Measurements from ENCODE around the gene FAM229A. TPM values are rescaled to one million over a fixed set of nuclear protein-coding genes. Genes with fewer than 3 reads are reported as not detected.

The FAM229A gene
- total RNA-seq, 1 experiment from 2014 or later, result 9.4 TPM

DNA sequence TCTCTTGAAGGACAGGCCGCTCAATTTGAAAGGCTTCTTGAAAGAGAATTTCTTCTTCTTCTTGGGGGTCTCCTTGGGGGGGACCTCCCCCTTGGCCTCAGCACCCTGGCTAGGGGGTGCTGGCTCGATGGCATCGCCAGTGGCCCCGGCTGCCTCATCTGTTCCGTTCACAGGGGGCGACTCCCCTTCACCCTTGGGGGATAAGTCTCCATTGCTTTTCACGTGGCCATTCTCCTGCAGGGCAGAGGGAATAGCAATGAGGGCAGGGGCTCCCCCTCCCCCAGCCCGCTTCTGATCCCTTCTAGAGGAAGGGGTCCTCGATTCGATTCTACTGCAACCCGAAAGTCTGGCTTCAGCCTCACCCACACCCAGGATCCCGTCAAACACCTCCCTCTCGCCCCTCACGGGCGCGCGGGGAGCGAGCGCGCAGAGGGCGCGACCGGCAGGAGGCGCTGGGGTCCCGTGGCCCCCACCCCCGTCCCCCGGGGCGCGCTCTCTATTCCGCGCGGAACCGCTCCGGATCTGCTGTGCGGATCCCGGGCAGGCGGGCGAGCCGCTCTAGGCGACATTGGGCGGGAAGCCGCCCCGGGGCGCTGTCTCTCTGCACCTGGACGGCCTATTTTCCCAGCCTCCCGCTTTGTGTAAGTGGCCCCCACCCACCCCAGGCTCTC is 27.3 kb downstream of the FAM229A start:
- TF ChIP-seq, protein P1, sequence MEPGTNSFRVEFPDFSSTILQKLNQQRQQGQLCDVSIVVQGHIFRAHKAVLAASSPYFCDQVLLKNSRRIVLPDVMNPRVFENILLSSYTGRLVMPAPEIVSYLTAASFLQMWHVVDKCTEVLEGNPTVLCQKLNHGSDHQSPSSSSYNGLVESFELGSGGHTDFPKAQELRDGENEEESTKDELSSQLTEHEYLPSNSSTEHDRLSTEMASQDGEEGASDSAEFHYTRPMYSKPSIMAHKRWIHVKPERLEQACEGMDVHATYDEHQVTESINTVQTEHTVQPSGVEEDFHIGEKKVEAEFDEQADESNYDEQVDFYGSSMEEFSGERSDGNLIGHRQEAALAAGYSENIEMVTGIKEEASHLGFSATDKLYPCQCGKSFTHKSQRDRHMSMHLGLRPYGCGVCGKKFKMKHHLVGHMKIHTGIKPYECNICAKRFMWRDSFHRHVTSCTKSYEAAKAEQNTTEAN (CRISPR knock-in tag; IDR thresholded peaks at IDR 0.05), result no peak
- TF ChIP-seq KAT7 (CRISPR knock-in tag; IDR thresholded peaks at IDR 0.05; ENCODE audit: borderline replicate concordance), result 0 out of 2 replicates have a peak, but pooled peaks have one; percentile 44
- TF ChIP-seq, protein P2, sequence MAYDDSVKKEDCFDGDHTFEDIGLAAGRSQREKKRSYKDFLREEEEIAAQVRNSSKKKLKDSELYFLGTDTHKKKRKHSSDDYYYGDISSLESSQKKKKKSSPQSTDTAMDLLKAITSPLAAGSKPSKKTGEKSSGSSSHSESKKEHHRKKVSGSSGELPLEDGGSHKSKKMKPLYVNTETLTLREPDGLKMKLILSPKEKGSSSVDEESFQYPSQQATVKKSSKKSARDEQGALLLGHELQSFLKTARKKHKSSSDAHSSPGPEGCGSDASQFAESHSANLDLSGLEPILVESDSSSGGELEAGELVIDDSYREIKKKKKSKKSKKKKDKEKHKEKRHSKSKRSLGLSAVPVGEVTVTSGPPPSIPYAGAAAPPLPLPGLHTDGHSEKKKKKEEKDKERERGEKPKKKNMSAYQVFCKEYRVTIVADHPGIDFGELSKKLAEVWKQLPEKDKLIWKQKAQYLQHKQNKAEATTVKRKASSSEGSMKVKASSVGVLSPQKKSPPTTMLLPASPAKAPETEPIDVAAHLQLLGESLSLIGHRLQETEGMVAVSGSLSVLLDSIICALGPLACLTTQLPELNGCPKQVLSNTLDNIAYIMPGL (CRISPR knock-in tag; IDR thresholded peaks at IDR 0.05), result peak; percentile 59; the same call in 1 of the 2 replicates
- TF ChIP-seq HMGA2 (CRISPR knock-in tag; IDR thresholded peaks at IDR 0.05), result no peak
- peak; percentile 87; the same call in 1 of the 2 replicates for TF ChIP-seq RORB (CRISPR knock-in tag; IDR thresholded peaks at IDR 0.05)
- TF ChIP-seq NR1H2 (CRISPR knock-in tag; IDR thresholded peaks at IDR 0.05), result no peak
- TF ChIP-seq, protein P3, sequence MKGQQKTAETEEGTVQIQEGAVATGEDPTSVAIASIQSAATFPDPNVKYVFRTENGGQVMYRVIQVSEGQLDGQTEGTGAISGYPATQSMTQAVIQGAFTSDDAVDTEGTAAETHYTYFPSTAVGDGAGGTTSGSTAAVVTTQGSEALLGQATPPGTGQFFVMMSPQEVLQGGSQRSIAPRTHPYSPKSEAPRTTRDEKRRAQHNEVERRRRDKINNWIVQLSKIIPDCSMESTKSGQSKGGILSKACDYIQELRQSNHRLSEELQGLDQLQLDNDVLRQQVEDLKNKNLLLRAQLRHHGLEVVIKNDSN (CRISPR knock-in tag; IDR thresholded peaks at IDR 0.05), result peak; percentile 17; the same call in 1 of the 2 replicates
- TF ChIP-seq, protein P4, sequence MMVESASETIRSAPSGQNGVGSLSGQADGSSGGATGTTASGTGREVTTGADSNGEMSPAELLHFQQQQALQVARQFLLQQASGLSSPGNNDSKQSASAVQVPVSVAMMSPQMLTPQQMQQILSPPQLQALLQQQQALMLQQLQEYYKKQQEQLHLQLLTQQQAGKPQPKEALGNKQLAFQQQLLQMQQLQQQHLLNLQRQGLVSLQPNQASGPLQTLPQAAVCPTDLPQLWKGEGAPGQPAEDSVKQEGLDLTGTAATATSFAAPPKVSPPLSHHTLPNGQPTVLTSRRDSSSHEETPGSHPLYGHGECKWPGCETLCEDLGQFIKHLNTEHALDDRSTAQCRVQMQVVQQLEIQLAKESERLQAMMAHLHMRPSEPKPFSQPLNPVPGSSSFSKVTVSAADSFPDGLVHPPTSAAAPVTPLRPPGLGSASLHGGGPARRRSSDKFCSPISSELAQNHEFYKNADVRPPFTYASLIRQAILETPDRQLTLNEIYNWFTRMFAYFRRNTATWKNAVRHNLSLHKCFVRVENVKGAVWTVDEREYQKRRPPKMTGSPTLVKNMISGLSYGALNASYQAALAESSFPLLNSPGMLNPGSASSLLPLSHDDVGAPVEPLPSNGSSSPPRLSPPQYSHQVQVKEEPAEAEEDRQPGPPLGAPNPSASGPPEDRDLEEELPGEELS (CRISPR knock-in tag; IDR thresholded peaks at IDR 0.05), result 0 out of 2 replicates have a peak, but pooled peaks have one; percentile 19
- TF ChIP-seq ZNF423 (CRISPR knock-in tag; IDR thresholded peaks at IDR 0.05), result peak; percentile 30; the same call in 1 of the 2 replicates
- 0 out of 2 replicates have a peak, but pooled peaks have one; percentile 41 for TF ChIP-seq TEAD1 (CRISPR knock-in tag; IDR thresholded peaks at IDR 0.05)
- TF ChIP-seq, protein P5, sequence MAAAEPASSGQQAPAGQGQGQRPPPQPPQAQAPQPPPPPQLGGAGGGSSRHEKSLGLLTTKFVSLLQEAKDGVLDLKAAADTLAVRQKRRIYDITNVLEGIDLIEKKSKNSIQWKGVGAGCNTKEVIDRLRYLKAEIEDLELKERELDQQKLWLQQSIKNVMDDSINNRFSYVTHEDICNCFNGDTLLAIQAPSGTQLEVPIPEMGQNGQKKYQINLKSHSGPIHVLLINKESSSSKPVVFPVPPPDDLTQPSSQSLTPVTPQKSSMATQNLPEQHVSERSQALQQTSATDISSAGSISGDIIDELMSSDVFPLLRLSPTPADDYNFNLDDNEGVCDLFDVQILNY (CRISPR knock-in tag; IDR thresholded peaks at IDR 0.05), result peak; percentile 48; the same call in 1 of the 2 replicates
- TF ChIP-seq, protein P6, sequence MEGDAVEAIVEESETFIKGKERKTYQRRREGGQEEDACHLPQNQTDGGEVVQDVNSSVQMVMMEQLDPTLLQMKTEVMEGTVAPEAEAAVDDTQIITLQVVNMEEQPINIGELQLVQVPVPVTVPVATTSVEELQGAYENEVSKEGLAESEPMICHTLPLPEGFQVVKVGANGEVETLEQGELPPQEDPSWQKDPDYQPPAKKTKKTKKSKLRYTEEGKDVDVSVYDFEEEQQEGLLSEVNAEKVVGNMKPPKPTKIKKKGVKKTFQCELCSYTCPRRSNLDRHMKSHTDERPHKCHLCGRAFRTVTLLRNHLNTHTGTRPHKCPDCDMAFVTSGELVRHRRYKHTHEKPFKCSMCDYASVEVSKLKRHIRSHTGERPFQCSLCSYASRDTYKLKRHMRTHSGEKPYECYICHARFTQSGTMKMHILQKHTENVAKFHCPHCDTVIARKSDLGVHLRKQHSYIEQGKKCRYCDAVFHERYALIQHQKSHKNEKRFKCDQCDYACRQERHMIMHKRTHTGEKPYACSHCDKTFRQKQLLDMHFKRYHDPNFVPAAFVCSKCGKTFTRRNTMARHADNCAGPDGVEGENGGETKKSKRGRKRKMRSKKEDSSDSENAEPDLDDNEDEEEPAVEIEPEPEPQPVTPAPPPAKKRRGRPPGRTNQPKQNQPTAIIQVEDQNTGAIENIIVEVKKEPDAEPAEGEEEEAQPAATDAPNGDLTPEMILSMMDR (IDR thresholded peaks at IDR 0.05), result 0 out of 2 replicates have a peak, but pooled peaks have one; percentile 26
- TF ChIP-seq ZNF263 (CRISPR knock-in tag; IDR thresholded peaks at IDR 0.05; ENCODE audit: low read depth), result 0 out of 2 replicates have a peak, but pooled peaks have one; percentile 23
- TF ChIP-seq, protein P7, sequence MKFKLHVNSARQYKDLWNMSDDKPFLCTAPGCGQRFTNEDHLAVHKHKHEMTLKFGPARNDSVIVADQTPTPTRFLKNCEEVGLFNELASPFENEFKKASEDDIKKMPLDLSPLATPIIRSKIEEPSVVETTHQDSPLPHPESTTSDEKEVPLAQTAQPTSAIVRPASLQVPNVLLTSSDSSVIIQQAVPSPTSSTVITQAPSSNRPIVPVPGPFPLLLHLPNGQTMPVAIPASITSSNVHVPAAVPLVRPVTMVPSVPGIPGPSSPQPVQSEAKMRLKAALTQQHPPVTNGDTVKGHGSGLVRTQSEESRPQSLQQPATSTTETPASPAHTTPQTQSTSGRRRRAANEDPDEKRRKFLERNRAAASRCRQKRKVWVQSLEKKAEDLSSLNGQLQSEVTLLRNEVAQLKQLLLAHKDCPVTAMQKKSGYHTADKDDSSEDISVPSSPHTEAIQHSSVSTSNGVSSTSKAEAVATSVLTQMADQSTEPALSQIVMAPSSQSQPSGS (CRISPR knock-in tag; IDR thresholded peaks at IDR 0.05; ENCODE audit: borderline replicate concordance, low read depth), result no peak
- TF ChIP-seq, protein P8, sequence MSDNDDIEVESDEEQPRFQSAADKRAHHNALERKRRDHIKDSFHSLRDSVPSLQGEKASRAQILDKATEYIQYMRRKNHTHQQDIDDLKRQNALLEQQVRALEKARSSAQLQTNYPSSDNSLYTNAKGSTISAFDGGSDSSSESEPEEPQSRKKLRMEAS (CRISPR knock-in tag; IDR thresholded peaks at IDR 0.05), result peak; percentile 31; the same call in 1 of the 2 replicates
- Mint-ChIP-seq H3K27ac (peak overlapping the region; percentile 96), H3K4me3 (peak overlapping the region; percentile 95), H3K27me3 (ENCODE audit: low read depth) (peaks cover 16% of the 10 kb centered on the region), H3K36me3 (peaks cover 37% of the 10 kb centered on the region), H3K4me1 (peaks cover 44% of the 10 kb centered on the region), H3K9me3 (no peaks in the 10 kb centered on the region)
- no peak for ATAC-seq
- POLR2A ChIA-PET, result interaction anchor here (0.6 to 2.8 kb wide), 11 partner anchors 10 to 138 kb away, joined by 3 to 18 read pairs (median 5); partner anchors contain the start of gene BSDC1
- peak; percentile 33 for DNase-seq (ENCODE audit: low spot score)
- CTCF ChIA-PET, result interaction anchor here (2.1 kb wide), 1 partner anchor 87 kb away, joined by 10 read pairs; no protein-coding TSS in a partner anchor
